HEK293T (cell line): ENCODE data around the gene PITX3.
A peak's percentile ranks its signal among the peaks of the same experiment; 100 is the strongest.

ENCODE experiments used
- CTCF ChIA-PET: fragments of 350-600 bp; formaldehyde crosslinking; extraction: SDS; loops from one replicate; lab custom pipeline; 2021; ENCODE audit warnings: antibody characterized with exemption, inconsistent platforms; lab: Yijun Ruan, JAX
- POLR2A ChIA-PET: fragments of 350-600 bp; formaldehyde crosslinking; extraction: SDS; loops from one replicate; lab custom pipeline; 2020; ENCODE audit warnings: antibody characterized with exemption, inconsistent platforms; lab: Yijun Ruan, JAX
- DNase-seq: peaks from one replicate; pipeline ENCODE4 v3.0.0; 2012; ENCODE audit warnings: mixed read lengths; ENCODE audit errors: extremely low spot score
- ARNT ChIP-seq: fragments of 450-650 bp; IDR thresholded peaks from 2 replicates; pipeline ENCODE4 v1.6.1; 2017; ENCODE audit warnings: mild to moderate bottlenecking
- BHLHE40 ChIP-seq: fragments of 450-650 bp; IDR thresholded peaks from 2 replicates; pipeline ENCODE4 v1.6.1; 2016; ENCODE audit warnings: mild to moderate bottlenecking, moderate library complexity, borderline replicate concordance
- CTBP1 ChIP-seq: fragments of 450-650 bp; IDR thresholded peaks from 2 replicates; pipeline ENCODE4 v1.6.1; 2016; ENCODE audit warnings: borderline replicate concordance
- ELF4 ChIP-seq: fragments of 450-650 bp; IDR thresholded peaks from 2 replicates; pipeline ENCODE4 v1.6.1; 2017; ENCODE audit warnings: antibody characterized with exemption
- FOXA1 ChIP-seq: fragments of 450-650 bp; IDR thresholded peaks from 2 replicates; pipeline ENCODE4 v1.6.1; 2016; ENCODE audit warnings: mild to moderate bottlenecking
- FOXK2 ChIP-seq: fragments of 450-650 bp; IDR thresholded peaks from 2 replicates; pipeline ENCODE4 v1.6.1; 2016; ENCODE audit warnings: mild to moderate bottlenecking
- FOXM1 ChIP-seq: fragments of 450-650 bp; IDR thresholded peaks from 2 replicates; pipeline ENCODE4 v1.6.1; 2017; ENCODE audit warnings: mild to moderate bottlenecking, borderline replicate concordance
- HDGF ChIP-seq: fragments of 450-650 bp; IDR thresholded peaks from 2 replicates; pipeline ENCODE4 v1.6.1; 2017; ENCODE audit warnings: antibody characterized with exemption, borderline replicate concordance
- L3MBTL2 ChIP-seq: fragments of 450-650 bp; conservative IDR thresholded peaks from 2 replicates; pipeline ENCODE4 v1.6.1; 2016; ENCODE audit warnings: mild to moderate bottlenecking
- LEF1 ChIP-seq: fragments of 450-650 bp; IDR thresholded peaks from 2 replicates; pipeline ENCODE4 v1.6.1; 2017; ENCODE audit warnings: mild to moderate bottlenecking, borderline replicate concordance
- NFRKB ChIP-seq: fragments of 450-650 bp; IDR thresholded peaks from 2 replicates; pipeline ENCODE4 v1.6.1; 2016; ENCODE audit warnings: mild to moderate bottlenecking, moderate library complexity
- SP1 ChIP-seq: fragments of 450-650 bp; IDR thresholded peaks from 2 replicates; pipeline ENCODE4 v1.6.1; 2017
- SUZ12 ChIP-seq: fragments of 450-650 bp; IDR thresholded peaks from 2 replicates; pipeline ENCODE4 v1.6.1; 2016; ENCODE audit warnings: mild to moderate bottlenecking
- TARDBP ChIP-seq: fragments of 450-650 bp; IDR thresholded peaks from 2 replicates; pipeline ENCODE4 v1.6.1; 2016
- ZNF384 ChIP-seq: fragments of 450-650 bp; IDR thresholded peaks from 2 replicates; pipeline ENCODE4 v1.6.1; 2016
- TF ChIP-seq, protein P1 (sequence below): fragments of 450-650 bp; IDR thresholded peaks from 2 replicates; pipeline ENCODE4 v1.6.1; 2016

The PITX3 gene

DNA sequence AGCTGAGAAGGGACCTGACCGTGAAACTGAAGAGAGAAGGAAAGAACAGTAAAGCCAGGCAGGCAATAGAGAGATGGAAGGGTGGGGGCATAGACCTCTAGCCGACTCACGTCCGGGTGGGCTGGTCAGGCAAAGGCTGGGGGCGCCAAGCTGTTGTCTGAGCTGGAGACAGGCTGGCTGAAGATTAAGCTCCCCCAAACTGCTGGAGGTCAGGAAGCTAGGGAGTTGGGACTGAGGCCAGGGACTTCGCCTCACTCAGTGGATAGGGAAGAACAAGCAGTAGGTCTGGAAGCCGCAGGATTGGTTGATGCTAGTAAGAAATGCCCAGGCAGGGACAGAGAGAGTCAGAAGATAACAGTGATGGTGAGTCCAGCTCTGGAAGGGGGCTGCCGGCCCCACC, 5.3 kb downstream of the PITX3 start:
- no peak for TF ChIP-seq NFRKB
- no peak for DNase-seq
- CTCF ChIA-PET = interaction anchor here (1.3 to 7.8 kb wide), 2 partner anchors 115 to 164 kb away, joined by 4 to 169 read pairs; no protein-coding TSS in a partner anchor
- POLR2A ChIA-PET = interaction anchor here (1.8 kb wide), 1 partner anchor 9 kb away, joined by 5 read pairs; the partner anchor contains the start of gene GBF1

DNA sequence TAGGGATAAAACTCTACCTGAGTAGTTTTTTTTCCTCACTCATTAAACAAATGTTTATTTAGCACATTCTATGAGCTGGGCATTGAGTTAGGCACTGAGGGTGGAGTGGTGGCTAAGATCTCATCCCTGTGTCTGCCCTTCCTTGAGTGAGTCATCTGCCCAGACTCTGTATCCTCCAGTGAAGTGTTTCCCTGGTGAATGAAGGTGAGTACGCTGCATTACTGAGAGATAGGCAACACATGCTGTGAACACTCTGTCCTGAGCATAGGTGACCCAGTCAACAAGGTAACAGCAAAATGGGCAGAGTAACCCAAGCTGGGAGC, 5.8 kb downstream of the PITX3 start:
- POLR2A ChIA-PET = interaction anchor here (1.8 kb wide), 1 partner anchor 10 kb away, joined by 5 read pairs; the partner anchor contains the start of gene GBF1

DNA sequence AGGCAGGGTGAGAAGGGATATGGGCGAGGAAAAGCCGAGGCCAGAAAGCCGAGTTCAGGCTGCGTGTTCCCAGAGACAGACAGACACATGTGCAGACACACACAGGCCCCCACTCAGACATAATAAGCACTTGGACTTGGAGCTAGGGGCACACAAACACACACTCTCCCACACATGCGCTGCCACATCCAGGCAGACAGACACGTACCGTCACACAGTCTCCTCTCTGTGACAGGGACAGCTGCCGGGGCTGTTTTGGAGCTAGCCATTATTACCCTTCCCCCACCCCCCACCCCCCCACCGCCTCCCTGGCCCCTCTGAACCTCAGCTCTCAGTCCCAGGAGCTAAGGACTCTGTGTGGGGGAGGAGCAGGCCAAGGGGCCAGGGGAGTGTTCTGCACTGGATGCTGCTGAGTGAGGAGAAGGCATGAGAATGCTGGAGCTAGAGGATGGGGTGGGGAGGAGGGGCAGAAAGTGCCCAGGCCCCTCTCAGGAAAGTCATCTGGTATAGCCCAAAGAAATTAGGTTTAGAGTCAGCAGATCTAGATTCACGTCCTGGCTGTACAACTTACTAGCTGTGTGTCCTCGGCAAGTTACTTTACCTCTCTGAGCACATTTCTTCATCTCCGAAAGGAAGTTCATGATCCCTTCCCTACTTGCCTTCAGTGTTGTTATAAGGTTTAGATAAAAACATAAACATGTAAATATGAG, 6.3 kb downstream of the PITX3 start:
- ChIA-PET CTCF (interaction anchor here (0.6 to 7.8 kb wide), 3 partner anchors 116 to 187 kb away, joined by 3 to 169 read pairs (median 3); no protein-coding TSS in a partner anchor), POLR2A (interaction anchor here (1.8 kb wide), 1 partner anchor 10 kb away, joined by 5 read pairs; the partner anchor contains the start of gene GBF1)
- TF ChIP-seq SP1 (no peak), SUZ12 (no peak), ARNT (no peak), FOXK2 (no peak), ELF4 (no peak), FOXM1 (no peak)
- DNase-seq = no peak

More for the DNA sequence above, 5.8 kb downstream of the PITX3 start:
- no peak for TF ChIP-seq FOXA1
- CTCF ChIA-PET = interaction anchor here (7.8 kb wide), 1 partner anchor 115 kb away, joined by 169 read pairs; no protein-coding TSS in a partner anchor
- no peak for DNase-seq

DNA sequence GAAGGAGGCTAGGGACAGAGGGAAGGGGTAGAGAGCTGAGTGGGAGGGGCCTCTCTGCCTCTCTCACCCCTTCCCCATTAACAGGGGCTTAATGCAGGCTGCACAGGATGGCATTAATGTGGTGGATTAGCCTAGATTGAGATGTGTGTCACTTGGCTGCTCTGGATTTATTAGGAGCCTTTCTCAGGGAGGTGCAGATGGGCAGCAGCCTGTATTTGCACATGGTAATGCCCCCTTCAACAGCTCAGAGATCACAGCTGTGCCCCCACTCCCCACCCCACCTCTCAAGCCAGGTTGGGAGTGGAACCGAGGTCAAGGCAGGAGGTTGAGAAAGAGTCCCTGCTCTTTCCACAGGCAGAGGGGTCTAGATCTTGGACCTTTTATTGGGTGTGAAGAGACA, 7.3 kb downstream of the PITX3 start:
- ChIA-PET POLR2A (no interaction called here), CTCF (interaction anchor here (0.7 to 7.8 kb wide), 3 partner anchors 11 to 177 kb away, joined by 3 to 169 read pairs (median 3); no protein-coding TSS in a partner anchor)
- TF ChIP-seq BHLHE40 (no peak), TARDBP (no peak), FOXA1 (no peak), ELF4 (no peak), SUZ12 (no peak)
- TF ChIP-seq, protein P1, sequence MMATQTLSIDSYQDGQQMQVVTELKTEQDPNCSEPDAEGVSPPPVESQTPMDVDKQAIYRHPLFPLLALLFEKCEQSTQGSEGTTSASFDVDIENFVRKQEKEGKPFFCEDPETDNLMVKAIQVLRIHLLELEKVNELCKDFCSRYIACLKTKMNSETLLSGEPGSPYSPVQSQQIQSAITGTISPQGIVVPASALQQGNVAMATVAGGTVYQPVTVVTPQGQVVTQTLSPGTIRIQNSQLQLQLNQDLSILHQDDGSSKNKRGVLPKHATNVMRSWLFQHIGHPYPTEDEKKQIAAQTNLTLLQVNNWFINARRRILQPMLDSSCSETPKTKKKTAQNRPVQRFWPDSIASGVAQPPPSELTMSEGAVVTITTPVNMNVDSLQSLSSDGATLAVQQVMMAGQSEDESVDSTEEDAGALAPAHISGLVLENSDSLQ = no peak

DNA sequence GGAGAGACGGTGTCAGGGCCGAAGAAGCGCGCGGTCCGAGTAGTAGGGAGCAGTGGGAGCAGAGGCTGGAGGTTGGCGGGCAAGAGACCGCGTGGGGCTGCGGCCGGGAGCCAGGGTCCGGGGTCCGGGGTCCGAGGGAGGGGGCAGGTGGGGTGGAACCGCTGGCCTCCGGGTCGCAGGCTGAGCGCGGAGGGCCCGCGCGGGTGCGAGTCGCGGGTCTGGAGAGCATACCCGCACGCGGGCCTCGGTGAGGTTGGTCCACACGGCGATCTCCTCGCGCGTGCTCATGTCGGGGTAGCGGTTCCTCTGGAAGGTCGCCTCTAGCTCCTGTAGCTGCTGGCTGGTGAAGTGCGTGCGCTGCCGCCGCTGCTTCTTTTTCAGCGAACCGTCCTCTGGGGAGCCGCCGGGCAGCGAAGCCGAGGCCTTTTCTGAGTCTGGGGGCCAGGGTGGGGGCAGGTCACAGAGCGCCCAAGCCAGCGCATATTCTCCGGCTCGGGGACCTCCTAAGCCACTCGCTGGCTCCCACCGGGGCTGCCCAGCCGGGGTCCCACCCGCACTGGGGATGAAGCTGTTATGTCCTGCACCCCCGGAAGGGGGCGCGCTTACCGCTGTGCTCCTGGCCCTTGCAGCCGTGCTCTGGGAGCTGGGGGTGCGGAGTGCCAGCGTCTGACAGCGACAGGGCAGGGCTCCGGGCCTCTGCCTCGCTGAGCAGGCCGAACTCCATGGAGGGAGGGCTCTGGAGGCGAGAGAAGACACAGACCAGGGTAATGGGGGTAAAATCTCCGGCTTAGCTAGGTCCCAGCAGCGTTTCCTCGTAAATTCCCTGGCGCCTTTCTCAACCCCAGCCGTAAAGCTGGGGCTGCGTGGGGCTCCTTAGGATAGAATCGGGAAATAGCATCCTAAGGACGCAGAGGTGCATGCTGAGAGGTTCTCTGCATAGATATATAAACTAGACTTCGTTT, 9.7 kb downstream of the PITX3 start:
- ChIA-PET CTCF (interaction anchor here (0.6 to 7.8 kb wide), 23 partner anchors 8 to 366 kb away, joined by 3 to 169 read pairs (median 6); partner anchors contain the start of genes FBXL15, GBF1 and PITX3), POLR2A (interaction anchor here (0.6 to 3.7 kb wide), 9 partner anchors 9 to 201 kb away, joined by 3 to 19 read pairs (median 5); partner anchors contain the start of genes CUEDC2, FBXL15 and GBF1)
- DNase-seq = peak; percentile 92
- no peak for TF ChIP-seq FOXA1
- no peak for TF ChIP-seq SP1
- no peak for TF ChIP-seq LEF1
- no peak for TF ChIP-seq NFRKB
- no peak for TF ChIP-seq FOXK2
- no peak for TF ChIP-seq ZNF384
- no peak for TF ChIP-seq SUZ12
- no peak for TF ChIP-seq CTBP1
- TF ChIP-seq HDGF = no peak
- TF ChIP-seq ELF4 = no peak
- no peak for TF ChIP-seq FOXM1
- no peak; the same call in 1 of the 2 replicates for TF ChIP-seq L3MBTL2

More for the DNA sequence above, 7.3 kb downstream of the PITX3 start:
- no peak for DNase-seq

DNA sequence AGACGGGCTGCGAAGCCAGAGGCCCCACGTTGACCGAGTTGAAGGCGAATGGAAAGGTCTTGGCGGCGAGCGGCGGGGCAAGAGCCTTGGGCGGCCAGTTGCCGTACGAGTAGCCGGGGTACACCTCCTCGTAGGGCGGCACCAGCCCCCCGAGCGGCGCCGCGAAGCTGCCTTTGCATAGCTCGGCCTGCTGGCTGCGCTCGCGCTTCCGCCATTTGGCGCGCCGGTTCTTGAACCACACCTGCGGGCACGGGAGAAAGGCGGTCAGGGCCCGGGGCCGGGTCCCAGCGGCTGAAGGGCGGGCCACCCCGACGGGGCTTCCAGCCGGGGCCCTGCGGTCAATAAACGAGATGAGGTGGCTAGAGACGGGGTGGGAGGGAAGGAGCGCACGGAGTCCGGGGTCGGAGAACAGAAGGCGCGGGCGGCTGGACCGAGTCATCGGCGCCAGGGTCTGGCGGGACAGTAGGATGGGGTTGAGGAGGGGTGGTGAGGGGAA, 10.4 kb downstream of the PITX3 start:
- CTCF ChIA-PET = interaction anchor here (0.5 to 7.8 kb wide), 23 partner anchors 9 to 248 kb away, joined by 3 to 169 read pairs (median 4); partner anchors contain the start of genes FBXL15, GBF1 and PITX3
- POLR2A ChIA-PET = interaction anchor here (0.6 to 3.7 kb wide), 10 partner anchors 14 to 412 kb away, joined by 3 to 19 read pairs (median 4); partner anchors contain the start of genes FBXL15, GBF1 and OGA
- TF ChIP-seq BHLHE40 (no peak), L3MBTL2 (peak; percentile 56), CTBP1 (peak; percentile 47; the same call in 1 of the 2 replicates), ELF4 (no peak), HDGF (no peak)
- DNase-seq = peak; percentile 61

DNA sequence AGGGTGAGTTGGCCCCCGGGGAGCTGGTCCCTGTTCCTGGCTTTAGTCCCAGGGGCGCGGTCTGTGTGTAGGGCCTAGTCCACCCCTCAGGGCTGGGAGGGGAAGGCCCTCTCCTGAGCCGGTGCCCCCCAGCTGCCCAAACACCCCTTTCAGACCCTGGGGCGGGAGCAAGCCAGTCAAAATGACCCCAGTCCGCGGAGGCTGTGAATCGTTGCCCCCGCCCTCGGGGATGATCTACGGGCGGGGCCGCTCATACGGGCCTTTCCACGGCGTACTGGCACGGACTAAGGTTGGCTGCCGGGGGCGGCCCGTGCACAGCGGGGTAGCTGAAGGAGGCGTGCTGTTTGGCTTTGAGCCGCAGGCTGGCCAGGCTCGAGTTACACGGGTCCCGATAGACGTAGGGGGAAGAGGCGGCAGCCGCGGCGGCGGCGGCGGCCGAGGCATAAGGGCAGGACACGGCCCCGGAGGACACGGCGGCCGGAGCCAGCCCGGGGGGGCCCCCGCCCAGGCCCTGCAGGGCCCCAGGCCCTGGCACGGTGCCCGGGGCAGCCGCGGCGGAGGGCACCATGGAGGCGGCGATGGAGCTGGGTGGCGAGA, 10.9 kb downstream of the PITX3 start:
- TF ChIP-seq ELF4 = no peak
- TF ChIP-seq FOXM1 = peak; percentile 34; the same call in 1 of the 2 replicates
- TF ChIP-seq HDGF = peak; percentile 67; the same call in 1 of the 2 replicates
- TF ChIP-seq ARNT = peak; percentile 81
- TF ChIP-seq LEF1 = no peak
- ChIA-PET POLR2A (interaction anchor here (0.8 to 3.7 kb wide), 12 partner anchors 15 to 412 kb away, joined by 3 to 19 read pairs (median 4); partner anchors contain the start of genes FBXL15, GBF1 and OGA), CTCF (interaction anchor here (0.5 to 7.8 kb wide), 29 partner anchors 9 to 353 kb away, joined by 3 to 169 read pairs (median 4); partner anchors contain the start of genes FBXL15, GBF1, NFKB2 and PITX3)
- DNase-seq = peak; percentile 79
